Esophagus muscularis mucosa (tissue), 4 donors: ENCODE results near the gene EVA1C. TPM values are rescaled to one million over a fixed set of nuclear protein-coding genes. Genes with fewer than 3 reads are reported as not detected.

Source experiments
- DNase-seq: peaks from one replicate; pipeline ENCODE4 v3.0.0-alpha.2; 2017; ENCODE audit errors: extremely low spot score
- H3K27ac ChIP-seq, 4 donors: fragments of 200-600 bp; sonication (generic); replicated peaks in 1 of 4; 1 replicate in 3 of 4; 2 replicates in 1 of 4; pipeline ENCODE4 v1.5.1; 2016 to 2019; ENCODE audit warnings: mild to moderate bottlenecking in 1 of 4
- H3K27me3 ChIP-seq, 4 donors: fragments of 200-600 bp; sonication (generic); one replicate each; pipeline versions ENCODE4 v1.5.1 to v1.6.0; 2016 to 2019
- H3K36me3 ChIP-seq, 4 donors: fragments of 200-600 bp; sonication (generic); one replicate each; pipeline ENCODE4 v1.5.1; 2016 to 2019
- H3K4me1 ChIP-seq, 4 donors: fragments of 200-600 bp; sonication (generic); one replicate each; pipeline ENCODE4 v1.5.1; 2016 to 2019
- H3K4me3 ChIP-seq, 4 donors: fragments of 200-600 bp; sonication (generic); 1 replicate in 2 of 4; 2 replicates in 2 of 4; pipeline ENCODE4 v1.5.1; 2016 to 2019; ENCODE audit warnings: mild to moderate bottlenecking in 4 of 4, moderate library complexity in 1 of 4
- H3K9me3 ChIP-seq, 4 donors: fragments of 200-600 bp; sonication (generic); 1 replicate in 3 of 4; 2 replicates in 1 of 4; pipeline ENCODE4 v1.5.1; 2016 to 2019
- CTCF ChIP-seq, 3 experiments: fragments of 200-600 bp in 2 of 3; fragments of 450-650 bp in 1 of 3; sonication (generic) in 2 of 3; IDR thresholded peaks; one replicate each; pipeline ENCODE4 v1.5.1; 2017 to 2019; ENCODE audit warnings: antibody characterized with exemption in 3 of 3, mild to moderate bottlenecking in 2 of 3, moderate library complexity in 1 of 3
- EP300 ChIP-seq: sonication (generic); formaldehyde crosslinking; IDR thresholded peaks from one replicate; pipeline ENCODE4 v1.6.1; 2017; ENCODE audit warnings: antibody characterized with exemption
- POLR2A ChIP-seq: fragments of 450-650 bp; IDR thresholded peaks from one replicate; pipeline ENCODE4 v1.6.1; 2017; ENCODE audit warnings: antibody characterized with exemption, moderate library complexity, mild to moderate bottlenecking, low read depth
- POLR2AphosphoS5 ChIP-seq, 2 donors: sonication (generic); formaldehyde crosslinking; IDR thresholded peaks; one replicate each; pipeline ENCODE4 v1.6.1; 2017; ENCODE audit warnings: antibody characterized with exemption in 2 of 2
- WGBS: methylation state at CpG from one replicate; pipeline ENCODE4 v1.1.5; 2018; 5-methylcytosine and 5-hydroxymethylcytosine counted together
- intact Hi-C: fragments of 100-400 bp; cut with DNase I; formaldehyde crosslinking; loops from one replicate; pipeline ENCODE4 v1.15.1; 2023
- total RNA-seq, 4 donors: library from RNA; depleted of rRNA; stranded (reverse); fragments of >200 nt; gene quantifications; one replicate each; pipeline versions ENCODE4 v1.1.0 to v1.2.1, GENCODE V29; 2016

EVA1C gene
- total RNA-seq, 4 donors from 2014 or later = 49.8 to 86.6 (median 64.6) TPM

GRCh38 chr21:32483293-32483595, 70.7 kb downstream of the EVA1C start:
- Histone ChIP-seq H3K9me3 (no peaks in the 10 kb centered on the region), H3K4me1 (peaks cover 0 to 7% (median 6%) of the 10 kb centered on the region in 4 donors), H3K36me3 (peaks cover 0 to 68% (median 37%) of the 10 kb centered on the region in 4 donors), H3K27me3 (no peaks in the 10 kb centered on the region), H3K4me3 (no peak overlapping the region), H3K27ac (no peak overlapping the region)
- intact Hi-C loops = no loop called here
- 46% methylated on average over 2 of the region's 2 CpGs for WGBS
- TF ChIP-seq POLR2AphosphoS5 (IDR thresholded peaks at IDR 0.05) (no peak), CTCF (IDR thresholded peaks at IDR 0.05) (no peak), EP300 (no peak), POLR2A (no peak)
- DNase-seq = no peak

GRCh38 chr21:32484706-32485380, 72.3 kb downstream of the EVA1C start:
- WGBS = 81% methylated on average over 16 of the region's 16 CpGs
- no peaks in the 10 kb centered on the region for H3K4me1 ChIP-seq
- H3K4me3 ChIP-seq = no peak overlapping the region
- H3K27me3 ChIP-seq = no peaks in the 10 kb centered on the region
- H3K36me3 ChIP-seq = peaks cover 5 to 61% (median 39%) of the 10 kb centered on the region in 4 donors
- no peaks in the 10 kb centered on the region for H3K9me3 ChIP-seq
- no peak overlapping the region for H3K27ac ChIP-seq
- no peak for DNase-seq
- TF ChIP-seq POLR2AphosphoS5 (IDR thresholded peaks at IDR 0.05) = peak in 1 of 2 donors; percentile 9
- no peak for TF ChIP-seq CTCF (IDR thresholded peaks at IDR 0.05)
- intact Hi-C loops = no loop called here

GRCh38 chr21:32492376-32492775, 79.9 kb downstream of the EVA1C start:
- no peaks in the 10 kb centered on the region for H3K9me3 ChIP-seq
- no peak for TF ChIP-seq POLR2AphosphoS5 (IDR thresholded peaks at IDR 0.05)
- no peak for DNase-seq
- intact Hi-C loops = no loop called here
- no peak overlapping the region for H3K27ac ChIP-seq
- 83% methylated on average over 3 of the region's 3 CpGs for WGBS
- no peaks in the 10 kb centered on the region for H3K27me3 ChIP-seq
- H3K4me3 ChIP-seq = no peak overlapping the region
- H3K4me1 ChIP-seq = peaks cover 0 to 14% (median 10%) of the 10 kb centered on the region in 4 donors
- H3K36me3 ChIP-seq = peaks cover 15 to 72% (median 38%) of the 10 kb centered on the region in 4 donors

- H3K4me3 ChIP-seq = no peak overlapping the region
- peaks cover 16 to 70% (median 37%) of the 10 kb centered on the region in 4 donors for H3K36me3 ChIP-seq
- WGBS = 74% methylated on average over 8 of the region's 10 CpGs
- DNase-seq = no peak
- H3K9me3 ChIP-seq = no peaks in the 10 kb centered on the region
- H3K4me1 ChIP-seq = peaks cover 16 to 31% (median 30%) of the 10 kb centered on the region in 4 donors
- H3K27ac ChIP-seq = no peak overlapping the region
- intact Hi-C loops = no loop called here
- no peak for TF ChIP-seq EP300
- no peak for TF ChIP-seq CTCF (IDR thresholded peaks at IDR 0.05)
- no peak for TF ChIP-seq POLR2A
- TF ChIP-seq POLR2AphosphoS5 (IDR thresholded peaks at IDR 0.05) = no peak
- H3K27me3 ChIP-seq = no peaks in the 10 kb centered on the region
Measured at GRCh38 chr21:32494934-32495709, 82.6 kb downstream of the EVA1C start.

- no peak overlapping the region for H3K4me3 ChIP-seq
- TF ChIP-seq EP300 (no peak), POLR2A (no peak), CTCF (IDR thresholded peaks at IDR 0.05) (no peak), POLR2AphosphoS5 (IDR thresholded peaks at IDR 0.05) (no peak)
- intact Hi-C loops = no loop called here
- H3K36me3 ChIP-seq = peaks cover 16 to 62% (median 41%) of the 10 kb centered on the region in 4 donors
- WGBS = 92% methylated on average over 6 of the region's 6 CpGs
- H3K27ac ChIP-seq = no peak overlapping the region
- H3K9me3 ChIP-seq = no peaks in the 10 kb centered on the region
- no peak for DNase-seq
- peaks cover 16 to 31% (median 30%) of the 10 kb centered on the region in 4 donors for H3K4me1 ChIP-seq
- H3K27me3 ChIP-seq = no peaks in the 10 kb centered on the region
Measured at GRCh38 chr21:32496568-32496967, 84.1 kb downstream of the EVA1C start.
